Neutrophil (primary cell): ENCODE results near the gene ARPC4.
A peak's percentile ranks its signal among the peaks of the same experiment; 100 is the strongest.

Experiments used
- H3K27ac ChIP-seq: fragments of 200-600 bp; sonication (generic); 2 replicates; pipeline ENCODE4 v1.5.1; 2016; ENCODE audit warnings: mild to moderate bottlenecking, moderate library complexity
- H3K27me3 ChIP-seq: fragments of 200-600 bp; sonication (generic); 2 replicates; pipeline ENCODE4 v1.6.0; 2016; ENCODE audit warnings: mild to moderate bottlenecking
- H3K36me3 ChIP-seq: fragments of 200-600 bp; sonication (generic); 2 replicates; pipeline ENCODE4 v1.5.1; 2017
- H3K4me1 ChIP-seq, 2 experiments: fragments of 200-600 bp in 1 of 2; sonication (generic) in 1 of 2; 1 replicate in 1 of 2; 2 replicates in 1 of 2; pipeline versions ENCODE4 v1.5.1 to v1.6.1; 2013 to 2016; ENCODE audit warnings: low read depth in 1 of 2, low read length in 1 of 2, mild to moderate bottlenecking in 1 of 2, moderate library complexity in 1 of 2; ENCODE audit not compliant: control insufficient read depth in 1 of 2, insufficient read depth in 1 of 2
- H3K4me3 ChIP-seq, 2 experiments: fragments of 200-600 bp in 1 of 2; sonication (generic) in 1 of 2; 1 replicate in 1 of 2; 2 replicates in 1 of 2; pipeline ENCODE4 v1.5.1; 2013 to 2016; ENCODE audit warnings: low read depth in 1 of 2, low read length in 1 of 2, mild to moderate bottlenecking in 1 of 2, moderate library complexity in 1 of 2
- H3K9me3 ChIP-seq: fragments of 200-600 bp; sonication (generic); 2 replicates; pipeline ENCODE4 v1.5.1; 2016
- CTCF ChIP-seq: fragments of 200-600 bp; sonication (generic); IDR thresholded peaks from 2 replicates; pipeline ENCODE4 v1.5.1; 2016; ENCODE audit warnings: antibody characterized with exemption

The ARPC4 gene

GRCh38 chr3:9793161-9793781 is 389 bp downstream of the ARPC4 start:
- H3K4me3 ChIP-seq = peak overlapping the region; percentile 87 to 88
- peaks cover 47 to 48% of the 10 kb centered on the region in 2 experiments for H3K4me1 ChIP-seq
- no peaks in the 10 kb centered on the region for H3K27me3 ChIP-seq
- H3K9me3 ChIP-seq = no peaks in the 10 kb centered on the region
- peaks cover 58% of the 10 kb centered on the region for H3K36me3 ChIP-seq
- peak overlapping the region; percentile 99 for H3K27ac ChIP-seq
- no peak for TF ChIP-seq CTCF

DNA sequence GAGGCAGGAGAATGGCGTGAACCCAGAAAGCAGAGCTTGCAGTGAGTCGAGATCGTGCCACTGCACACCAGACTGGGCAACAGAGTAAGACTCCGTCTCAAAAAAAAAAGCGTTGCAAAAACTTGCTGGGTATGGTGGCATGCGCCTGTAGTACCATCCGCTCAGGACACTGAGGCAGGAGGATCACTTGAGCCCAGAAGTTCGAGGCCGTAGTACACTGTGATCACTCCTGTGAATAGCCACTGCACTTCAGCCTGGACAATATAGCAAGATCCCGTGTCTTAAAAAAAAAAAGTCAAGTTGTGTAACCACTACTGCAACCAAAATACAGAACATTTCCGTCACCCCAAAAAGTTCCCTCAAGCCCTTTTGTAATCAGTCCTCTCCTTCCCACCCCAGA is 1.5 kb downstream of the ARPC4 start:
- Histone ChIP-seq H3K9me3 (no peaks in the 10 kb centered on the region), H3K36me3 (peaks cover 61% of the 10 kb centered on the region), H3K4me3 (peak overlapping the region; percentile 87 to 88), H3K27me3 (no peaks in the 10 kb centered on the region), H3K27ac (peak overlapping the region; percentile 99), H3K4me1 (peaks cover 47 to 48% of the 10 kb centered on the region in 2 experiments)
- no peak for TF ChIP-seq CTCF

DNA sequence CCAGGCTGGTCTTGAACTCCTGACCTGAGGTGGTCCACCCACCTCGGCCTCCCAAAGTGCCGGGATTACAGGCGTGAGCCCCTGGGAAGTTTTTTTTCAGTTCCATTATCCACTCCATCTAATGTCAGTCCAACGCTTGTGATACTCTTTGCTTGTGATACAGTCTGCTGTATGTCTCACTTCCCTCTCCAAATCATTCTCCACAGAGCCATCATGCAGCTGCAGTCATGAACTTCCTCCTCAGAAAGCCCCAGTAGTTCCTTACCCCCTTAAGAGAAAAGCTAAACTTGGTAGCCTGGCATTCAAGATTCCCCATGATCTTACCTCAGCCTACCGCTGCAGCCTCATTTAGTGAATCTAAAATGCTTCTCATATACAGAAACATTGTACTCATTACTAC is 2.3 kb downstream of the ARPC4 start:
- Histone ChIP-seq H3K36me3 (peaks cover 61% of the 10 kb centered on the region), H3K27me3 (no peaks in the 10 kb centered on the region), H3K27ac (peak overlapping the region; percentile 99), H3K4me1 (peaks cover 46 to 47% of the 10 kb centered on the region in 2 experiments), H3K9me3 (no peaks in the 10 kb centered on the region), H3K4me3 (peak overlapping the region in 1 of 2 experiments; percentile 87)
- TF ChIP-seq CTCF = no peak

- Histone ChIP-seq H3K27me3 (no peaks in the 10 kb centered on the region), H3K27ac (peak overlapping the region; percentile 12), H3K4me1 (peaks cover 27 to 29% of the 10 kb centered on the region in 2 experiments), H3K36me3 (peaks cover 72% of the 10 kb centered on the region), H3K9me3 (no peaks in the 10 kb centered on the region), H3K4me3 (no peak overlapping the region)
- TF ChIP-seq CTCF = no peak
These were observed 4.5 kb downstream of the ARPC4 start for GRCh38 chr3:9797196-9797945.

- peaks cover 3 to 6% of the 10 kb centered on the region in 2 experiments for H3K4me1 ChIP-seq
- peaks cover 96% of the 10 kb centered on the region for H3K36me3 ChIP-seq
- TF ChIP-seq CTCF = no peak
- no peaks in the 10 kb centered on the region for H3K9me3 ChIP-seq
- H3K4me3 ChIP-seq = no peak overlapping the region
- H3K27ac ChIP-seq = no peak overlapping the region
- no peaks in the 10 kb centered on the region for H3K27me3 ChIP-seq
These were observed 7.6 kb downstream of the ARPC4 start for GRCh38 chr3:9800529-9800928.
